HG03571 (cell line): ENCODE measurements around the gene NADK.
A peak's percentile ranks its signal among the peaks of the same experiment; 100 is the strongest.

Experiments used
- ATAC-seq: cut with Tn5 transposase; IDR thresholded peaks from one replicate; pipeline ENCODE4 v1.9.1; 2021; ENCODE audit not compliant: unreplicated experiment

Gene NADK

GRCh38 chr1:1786836-1787605 lies 8.8 kb upstream of the NADK start:
- no peak for ATAC-seq

DNA sequence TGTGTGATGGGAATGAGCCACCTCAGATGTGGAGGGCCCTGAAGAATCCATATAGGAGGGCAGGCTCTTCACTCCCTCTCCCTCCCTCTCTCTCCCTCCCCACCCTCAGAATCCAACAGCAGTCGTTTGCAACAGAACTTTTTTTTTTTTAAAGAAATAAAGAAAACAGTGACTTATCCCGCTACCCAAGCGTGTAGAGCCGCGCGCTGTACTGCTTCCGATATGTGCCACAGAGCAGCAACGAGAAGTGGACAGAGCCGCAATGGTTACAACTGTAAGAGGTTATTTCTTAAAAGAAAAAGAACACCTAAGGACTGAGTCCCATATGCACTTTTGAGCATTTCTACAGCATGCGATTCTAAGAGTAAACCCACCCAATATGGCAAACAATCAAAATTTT lies 7.4 kb upstream of the NADK start:
- ATAC-seq: no peak

GRCh38 chr1:1784933-1785332 lies 6.7 kb upstream of the NADK start:
- ATAC-seq: no peak

GRCh38 chr1:1783320-1783719 lies 5.0 kb upstream of the NADK start:
- ATAC-seq: no peak

- ATAC-seq: no peak
Measured at GRCh38 chr1:1782399-1783221, 4.3 kb upstream of the NADK start.

- no peak for ATAC-seq
Measured at GRCh38 chr1:1781526-1781903, 3.2 kb upstream of the NADK start.

DNA sequence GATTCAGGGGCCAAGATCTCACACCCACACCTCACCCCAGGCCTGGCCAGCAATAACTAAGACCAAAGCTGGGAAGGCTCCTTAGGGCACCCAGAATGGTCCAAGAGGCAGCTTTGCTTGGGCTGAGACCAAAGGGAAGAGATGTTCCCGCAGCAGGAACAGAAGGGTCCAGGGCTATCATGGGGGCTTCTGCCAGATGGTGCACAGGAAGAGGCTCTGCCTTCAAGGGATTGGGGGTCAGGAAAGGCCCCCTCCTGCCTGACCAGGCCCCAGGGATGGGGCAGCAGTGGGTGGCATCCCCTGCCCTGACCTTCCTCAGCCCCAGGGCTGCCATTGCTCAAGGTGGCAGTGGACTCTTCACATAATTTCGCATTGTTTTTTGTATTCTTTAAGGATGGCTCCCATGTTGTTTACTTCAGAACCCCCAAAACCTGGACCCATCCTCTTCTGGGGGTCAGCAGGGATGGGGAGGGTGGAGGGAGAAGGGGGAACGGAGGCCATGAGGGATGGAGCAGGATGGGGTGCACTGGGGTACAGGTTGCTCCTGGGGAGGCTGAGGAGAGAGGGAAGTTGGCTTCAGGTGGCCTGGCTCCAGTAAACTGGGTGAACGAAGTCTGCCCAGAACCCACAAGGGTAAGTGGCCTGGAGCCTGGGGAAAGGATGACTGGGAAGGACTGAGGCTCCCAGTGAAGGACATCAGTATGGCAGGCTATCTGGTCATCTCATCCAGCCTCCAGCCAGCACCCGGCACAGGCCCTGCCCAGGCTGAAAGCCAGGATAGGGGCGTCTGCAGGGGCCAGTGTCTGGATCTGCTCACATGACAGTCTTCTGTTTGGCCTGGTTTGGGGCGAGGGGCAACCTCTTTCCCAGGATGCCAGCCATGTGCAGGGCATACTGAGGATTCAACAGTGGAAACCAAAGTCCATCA lies 2.6 kb upstream of the NADK start:
- no peak for ATAC-seq

DNA sequence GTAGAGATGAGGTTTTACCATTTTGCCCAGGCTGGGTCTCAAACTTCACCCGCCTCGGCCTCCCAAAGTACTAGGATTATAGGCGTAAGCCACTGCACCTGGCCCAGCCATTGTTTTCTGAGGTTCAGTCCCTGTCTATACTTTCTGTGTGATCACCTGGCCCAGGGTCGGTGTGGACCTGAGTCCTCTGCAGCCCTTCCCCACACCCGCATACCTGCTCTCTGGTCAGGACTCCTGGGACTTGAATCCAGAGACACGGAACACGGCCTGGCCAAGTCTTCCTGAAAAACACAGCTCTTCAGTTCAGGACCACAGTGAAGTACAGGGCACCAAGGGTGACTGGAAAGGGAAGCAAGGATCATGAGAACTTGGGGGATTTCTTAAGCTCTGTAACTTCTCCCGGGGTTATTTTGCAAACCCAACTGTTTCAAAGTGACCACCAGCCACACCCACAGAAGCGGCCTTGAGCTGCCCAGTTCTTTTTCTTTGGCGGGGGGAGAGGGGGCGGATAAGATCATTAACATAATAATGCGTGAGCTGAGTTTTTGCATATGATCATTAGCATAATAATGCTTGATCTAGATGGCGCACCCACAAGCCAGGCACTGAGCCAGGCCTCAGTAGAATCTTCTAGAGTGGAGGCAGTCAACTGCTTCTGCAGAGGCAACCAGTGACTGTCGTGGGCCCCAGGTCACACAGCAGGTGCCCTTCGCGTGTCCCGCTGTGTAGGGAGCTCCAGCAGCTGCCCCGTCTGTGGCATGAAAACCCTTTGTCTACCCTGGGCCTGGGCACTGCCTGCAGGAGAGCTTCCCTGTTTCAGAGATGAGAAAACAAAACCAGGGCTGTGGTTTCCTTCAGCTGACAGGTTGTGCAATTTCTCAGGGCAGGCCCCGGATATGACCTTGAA lies 1.7 kb upstream of the NADK start:
- peak; percentile 35 for ATAC-seq

DNA sequence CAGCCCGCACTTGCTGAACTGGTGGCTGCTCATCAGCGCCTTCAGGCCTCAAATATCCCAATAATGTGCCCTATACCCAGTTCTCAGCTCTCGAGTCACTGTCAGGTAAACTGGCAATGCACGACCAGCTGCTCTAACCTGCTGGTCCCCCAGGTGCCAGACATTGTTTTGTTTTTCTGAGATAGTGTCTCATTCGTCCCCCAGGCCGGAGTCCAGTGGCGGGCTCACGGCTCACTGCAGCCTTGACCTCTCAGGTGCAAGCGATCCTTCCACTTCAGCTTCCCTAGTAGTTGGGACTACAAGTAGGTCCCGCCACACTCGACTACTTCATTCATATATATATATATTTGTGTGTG lies 1.0 kb upstream of the NADK start:
- ATAC-seq: no peak

DNA sequence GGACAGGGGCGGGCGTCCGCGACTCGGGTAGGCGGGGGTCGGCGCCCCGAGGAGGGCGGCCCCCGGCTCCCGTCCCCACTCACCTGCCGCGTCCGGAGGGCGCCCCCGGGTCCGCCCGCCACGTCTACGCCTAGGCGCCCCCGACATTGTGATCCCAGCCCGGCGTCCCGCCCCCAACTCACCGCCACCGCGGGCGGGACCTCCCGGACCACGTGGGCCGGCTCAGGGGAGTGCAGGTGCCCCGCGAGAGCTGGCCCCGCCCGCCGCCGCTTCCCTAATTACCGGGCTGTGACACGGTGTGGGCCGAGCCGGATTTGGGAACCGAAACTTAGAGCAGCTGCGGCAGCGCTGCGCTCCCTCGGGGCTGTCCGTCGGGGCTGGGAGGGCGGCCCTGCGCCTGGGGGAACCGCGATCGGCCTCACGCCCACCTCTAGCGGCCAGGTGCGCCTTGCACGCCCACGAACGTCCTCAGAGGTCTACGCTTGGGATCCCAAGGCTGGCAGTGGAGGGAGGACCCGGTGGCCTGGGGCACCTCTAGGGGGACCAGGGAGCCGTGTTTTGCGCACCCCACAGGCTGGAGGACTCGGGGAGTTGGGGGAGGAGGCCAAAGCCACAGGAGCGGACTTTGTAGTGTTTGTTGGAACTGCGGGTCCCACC lies 521 bp upstream of the NADK start:
- ATAC-seq: peak; percentile 57

DNA sequence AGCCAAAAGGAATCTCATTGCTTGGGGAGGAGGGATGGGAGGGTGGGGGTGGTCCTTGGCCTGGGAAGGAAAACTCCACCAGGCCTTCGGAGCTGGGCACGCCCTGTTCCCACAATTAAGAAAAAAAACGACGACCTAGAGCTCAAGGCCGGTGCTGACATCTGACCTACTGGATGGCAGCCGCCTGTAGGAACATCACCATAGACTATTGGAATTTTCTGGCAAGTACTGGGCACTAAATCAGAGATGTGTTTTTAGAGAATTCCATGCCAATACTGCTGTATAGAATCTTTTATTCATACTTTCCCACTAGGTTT lies 729 bp downstream of the NADK start:
- no peak for ATAC-seq

- no peak for ATAC-seq
Measured at GRCh38 chr1:1776672-1777582, 1.3 kb downstream of the NADK start.

- ATAC-seq: no peak
Measured at GRCh38 chr1:1775327-1776226, 2.7 kb downstream of the NADK start.

GRCh38 chr1:1773874-1774273 lies 4.4 kb downstream of the NADK start:
- ATAC-seq: no peak

DNA sequence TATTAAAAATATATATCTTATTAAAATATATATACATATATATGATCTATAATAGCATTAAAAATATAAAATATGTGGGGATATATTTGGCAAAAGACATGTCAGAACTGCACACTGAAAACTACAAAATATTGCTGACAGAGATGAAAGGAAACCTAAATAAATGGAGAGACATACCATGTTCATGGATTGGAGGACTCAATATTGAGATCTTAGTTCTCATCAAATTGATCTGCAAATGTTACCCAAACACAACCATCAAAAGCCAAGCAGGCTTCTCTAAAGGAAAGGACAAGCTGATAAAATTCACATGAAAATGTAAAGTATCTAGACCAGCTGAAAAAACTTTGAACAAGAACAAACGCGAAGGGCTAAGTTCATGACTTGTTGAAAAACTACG lies 7.2 kb downstream of the NADK start:
- no peak for ATAC-seq

- no peak for ATAC-seq
Measured at GRCh38 chr1:1770102-1770501, 8.2 kb downstream of the NADK start.

- ATAC-seq: no peak
Measured at GRCh38 chr1:1768249-1768992, 9.8 kb downstream of the NADK start.
